HG03045 (cell line): Measurements from ENCODE around the gene KIFBP.
"Not testable (repeated sequence)": the region's sequence is repeated elsewhere in the genome, so short reads cannot be mapped to it uniquely, and the experiment has no call there.

Source experiments
- ATAC-seq: cut with Tn5 transposase; IDR thresholded peaks from one replicate; pipeline ENCODE4 v1.9.1; 2021; ENCODE audit warnings: mild to moderate bottlenecking, moderate library complexity; ENCODE audit not compliant: unreplicated experiment

The KIFBP gene

GRCh38 chr10:68988530-68989316 lies at the start of gene KIFBP:
KIFBP (plus strand) TSS chr10:68988803; CDS start chr10:68988833, 30 bp downstream.
- ATAC-seq: peak; percentile 72

- no peak for ATAC-seq
Observed at GRCh38 chr10:68938884-68939283, 49.7 kb upstream of the KIFBP start.

GRCh38 chr10:68940917-68941316 lies 47.7 kb upstream of the KIFBP start:
- not testable (repeated sequence) for ATAC-seq

GRCh38 chr10:68950598-68950997 lies 38.0 kb upstream of the KIFBP start:
- ATAC-seq: no peak

GRCh38 chr10:68954904-68955303 lies 33.7 kb upstream of the KIFBP start:
- no peak for ATAC-seq

GRCh38 chr10:68955355-68955831 lies 33.2 kb upstream of the KIFBP start:
- ATAC-seq: peak; percentile 1

- peak; percentile 87 for ATAC-seq
Observed at GRCh38 chr10:68955832-68956532, 32.6 kb upstream of the KIFBP start, which contains the start of gene DDX21. DDX21 (plus strand) TSS chr10:68956170; CDS start chr10:68956226, 56 bp downstream.

- ATAC-seq: no peak
Observed at GRCh38 chr10:68957284-68957615, 31.4 kb upstream of the KIFBP start.

- ATAC-seq: no peak
Observed at GRCh38 chr10:68957654-68958053, 30.9 kb upstream of the KIFBP start.

- ATAC-seq: no peak
Observed at GRCh38 chr10:68959695-68960527, 28.7 kb upstream of the KIFBP start.

GRCh38 chr10:68963151-68963550 lies 25.5 kb upstream of the KIFBP start:
- ATAC-seq: no peak

GRCh38 chr10:68973975-68974374 lies 14.6 kb upstream of the KIFBP start:
- ATAC-seq: no peak

GRCh38 chr10:68975936-68976473 lies 12.6 kb upstream of the KIFBP start:
- not testable (repeated sequence) for ATAC-seq

- not testable (repeated sequence) for ATAC-seq
Observed at GRCh38 chr10:68979738-68980137, 8.9 kb upstream of the KIFBP start.

GRCh38 chr10:68981074-68981473 lies 7.5 kb upstream of the KIFBP start:
- ATAC-seq: no peak

- ATAC-seq: no peak
Observed at GRCh38 chr10:68982389-68982788, 6.2 kb upstream of the KIFBP start.

- no peak for ATAC-seq
Observed at GRCh38 chr10:68987611-68988010, 992 bp upstream of the KIFBP start.

GRCh38 chr10:68989317-68989990 lies 851 bp downstream of the KIFBP start:
- no peak for ATAC-seq

- no peak for ATAC-seq
Observed at GRCh38 chr10:68992636-68993440, 4.2 kb downstream of the KIFBP start.

GRCh38 chr10:68997211-68997610 lies 8.6 kb downstream of the KIFBP start:
- ATAC-seq: peak; percentile 31
